NT2/D1 (cell line): ENCODE measurements around the gene DACH1.

ENCODE experiments used
- SUZ12 ChIP-seq: IDR thresholded peaks from 2 replicates; pipeline ENCODE4 v1.6.1; 2011; ENCODE audit not compliant: insufficient read length, insufficient read depth; ENCODE audit errors: extremely low read depth
- YY1 ChIP-seq: IDR thresholded peaks from 2 replicates; pipeline ENCODE4 v1.6.1; 2011; ENCODE audit not compliant: insufficient read length, insufficient read depth

DNA sequence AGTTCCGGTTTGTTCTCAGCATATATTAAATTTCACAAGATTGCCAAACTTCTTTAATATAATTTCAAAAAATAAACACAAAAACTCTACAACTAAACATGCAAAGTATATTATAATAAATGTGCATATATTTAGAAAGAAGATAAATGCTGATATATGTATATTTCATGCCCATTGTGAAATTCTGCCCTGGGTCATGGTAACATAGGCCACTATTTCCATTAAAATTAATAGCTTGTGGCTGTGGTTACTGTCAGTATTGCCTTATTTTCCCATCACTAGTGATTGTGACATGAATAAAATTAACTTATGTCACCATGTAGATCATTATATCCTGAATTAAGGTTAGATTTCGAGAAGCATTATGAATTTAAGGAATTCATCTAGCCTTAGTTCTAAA lies 410.9 kb downstream of the DACH1 start:
- TF ChIP-seq SUZ12 (no peak), YY1 (no peak)
